ENCODE measurements around the gene PIGBOS1.

- TF ChIP-seq EZH2phosphoT487 (IDR thresholded peaks at IDR 0.05; ENCODE audit: insufficient read depth, low read depth) (no peak), EZH2 (IDR thresholded peaks at IDR 0.05; ENCODE audit: insufficient read depth, poor library complexity, severe bottlenecking) (no peak)
Observed at GRCh38 chr15:55337160-55337559, 18.2 kb upstream of the PIGBOS1 start.
